ENCODE measurements around the gene TMEM59.
"Not testable (repeated sequence)": the region's sequence is repeated elsewhere in the genome, so short reads cannot be mapped to it uniquely, and the experiment has no call there.

Gene TMEM59

GRCh38 chr1:54010415-54011117 is 42.4 kb downstream of the TMEM59 start:
- Mint-ChIP-seq H3K27ac (no peak overlapping the region), H3K27me3 (peaks cover 7% of the 10 kb centered on the region), H3K4me3 (no peak overlapping the region), H3K36me3 (no peaks in the 10 kb centered on the region), H3K4me1 (ENCODE audit: low read depth) (no peaks in the 10 kb centered on the region), H3K9me3 (ENCODE audit: low read depth) (no peaks in the 10 kb centered on the region)

DNA sequence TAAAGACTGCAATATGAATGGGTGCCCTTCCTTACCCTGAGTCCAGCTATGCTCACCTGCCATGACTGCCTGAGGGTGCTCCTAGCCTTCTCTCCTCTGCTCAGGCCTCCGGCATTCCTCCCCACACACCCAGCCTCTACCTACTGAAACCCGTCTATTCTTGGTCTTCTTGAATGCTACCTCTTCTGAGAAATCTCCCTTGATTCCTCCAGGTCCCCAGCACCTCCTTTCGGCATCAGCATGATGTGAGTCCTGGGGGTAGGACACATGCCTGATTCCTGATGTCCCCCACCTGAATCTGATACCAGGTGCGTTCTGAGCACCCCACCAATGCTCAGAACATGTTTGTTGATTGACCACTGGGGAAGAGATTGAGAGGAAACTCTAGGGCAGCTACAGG is 43.6 kb downstream of the TMEM59 start:
- no peaks in the 10 kb centered on the region for H3K36me3 Mint-ChIP-seq
- H3K4me3 Mint-ChIP-seq, result no peak overlapping the region
- H3K9me3 Mint-ChIP-seq (ENCODE audit: low read depth), result no peaks in the 10 kb centered on the region
- H3K27me3 Mint-ChIP-seq, result peaks cover 7% of the 10 kb centered on the region
- no peak overlapping the region for H3K27ac Mint-ChIP-seq
- no peaks in the 10 kb centered on the region for H3K4me1 Mint-ChIP-seq (ENCODE audit: low read depth)

GRCh38 chr1:54008876-54009275 is 44.1 kb downstream of the TMEM59 start:
- no peak overlapping the region for H3K27ac Mint-ChIP-seq
- peaks cover 7% of the 10 kb centered on the region for H3K27me3 Mint-ChIP-seq
- no peaks in the 10 kb centered on the region for H3K9me3 Mint-ChIP-seq (ENCODE audit: low read depth)
- H3K4me1 Mint-ChIP-seq (ENCODE audit: low read depth), result no peaks in the 10 kb centered on the region
- H3K4me3 Mint-ChIP-seq, result no peak overlapping the region
- H3K36me3 Mint-ChIP-seq, result no peaks in the 10 kb centered on the region

DNA sequence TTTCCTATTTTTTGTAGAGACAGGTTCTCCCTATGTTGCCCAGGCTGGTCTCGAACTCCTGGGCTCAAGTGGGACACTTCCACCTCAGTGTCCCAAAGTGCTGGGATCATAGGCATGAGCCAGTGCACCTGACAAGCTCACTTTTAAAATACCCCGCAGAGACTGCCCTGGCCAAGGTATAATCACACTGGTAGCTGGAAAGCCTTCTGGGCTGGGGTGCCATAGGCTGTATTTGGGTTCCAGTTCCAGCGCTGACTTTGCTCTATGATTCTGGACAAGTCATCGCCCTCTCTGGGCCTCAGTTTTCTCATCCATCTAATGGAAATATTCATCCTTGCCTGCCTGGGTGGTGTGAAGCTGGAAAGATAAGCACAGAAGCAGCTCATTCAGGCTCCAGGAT is 45.4 kb downstream of the TMEM59 start:
- H3K9me3 Mint-ChIP-seq (ENCODE audit: low read depth), result no peaks in the 10 kb centered on the region
- H3K27me3 Mint-ChIP-seq, result peaks cover 4% of the 10 kb centered on the region
- H3K4me1 Mint-ChIP-seq (ENCODE audit: low read depth), result no peaks in the 10 kb centered on the region
- no peaks in the 10 kb centered on the region for H3K36me3 Mint-ChIP-seq
- no peak overlapping the region for H3K27ac Mint-ChIP-seq
- H3K4me3 Mint-ChIP-seq, result no peak overlapping the region

DNA sequence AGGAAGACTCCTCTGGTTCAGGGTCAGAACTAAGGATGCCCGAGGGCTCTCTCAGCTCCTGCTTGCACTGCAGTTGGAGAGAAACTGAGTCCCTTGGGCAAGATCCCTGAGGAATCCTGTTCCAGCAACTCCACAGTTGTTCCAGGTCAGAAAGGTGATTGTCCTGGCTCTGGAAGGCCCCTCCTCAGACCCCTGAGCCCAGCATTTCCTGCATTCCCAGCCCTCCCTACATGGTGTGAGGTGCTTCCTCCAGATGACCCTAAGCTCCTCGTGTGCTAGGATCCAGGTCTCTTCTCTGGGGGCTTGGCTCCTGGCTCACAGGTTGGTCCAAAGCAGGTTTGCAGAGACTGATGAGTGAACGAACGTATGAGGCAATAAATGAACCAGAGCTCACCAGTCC is 46.5 kb downstream of the TMEM59 start:
- H3K9me3 Mint-ChIP-seq (ENCODE audit: low read depth), result no peaks in the 10 kb centered on the region
- H3K27ac Mint-ChIP-seq, result no peak overlapping the region
- no peaks in the 10 kb centered on the region for H3K36me3 Mint-ChIP-seq
- H3K4me1 Mint-ChIP-seq (ENCODE audit: low read depth), result no peaks in the 10 kb centered on the region
- H3K27me3 Mint-ChIP-seq, result peaks cover 1% of the 10 kb centered on the region
- no peak overlapping the region for H3K4me3 Mint-ChIP-seq

GRCh38 chr1:54004481-54005049 is 48.4 kb downstream of the TMEM59 start:
- Mint-ChIP-seq H3K27ac (no peak overlapping the region), H3K36me3 (no peaks in the 10 kb centered on the region), H3K27me3 (no peaks in the 10 kb centered on the region), H3K9me3 (ENCODE audit: low read depth) (no peaks in the 10 kb centered on the region), H3K4me1 (ENCODE audit: low read depth) (no peaks in the 10 kb centered on the region), H3K4me3 (no peak overlapping the region)

DNA sequence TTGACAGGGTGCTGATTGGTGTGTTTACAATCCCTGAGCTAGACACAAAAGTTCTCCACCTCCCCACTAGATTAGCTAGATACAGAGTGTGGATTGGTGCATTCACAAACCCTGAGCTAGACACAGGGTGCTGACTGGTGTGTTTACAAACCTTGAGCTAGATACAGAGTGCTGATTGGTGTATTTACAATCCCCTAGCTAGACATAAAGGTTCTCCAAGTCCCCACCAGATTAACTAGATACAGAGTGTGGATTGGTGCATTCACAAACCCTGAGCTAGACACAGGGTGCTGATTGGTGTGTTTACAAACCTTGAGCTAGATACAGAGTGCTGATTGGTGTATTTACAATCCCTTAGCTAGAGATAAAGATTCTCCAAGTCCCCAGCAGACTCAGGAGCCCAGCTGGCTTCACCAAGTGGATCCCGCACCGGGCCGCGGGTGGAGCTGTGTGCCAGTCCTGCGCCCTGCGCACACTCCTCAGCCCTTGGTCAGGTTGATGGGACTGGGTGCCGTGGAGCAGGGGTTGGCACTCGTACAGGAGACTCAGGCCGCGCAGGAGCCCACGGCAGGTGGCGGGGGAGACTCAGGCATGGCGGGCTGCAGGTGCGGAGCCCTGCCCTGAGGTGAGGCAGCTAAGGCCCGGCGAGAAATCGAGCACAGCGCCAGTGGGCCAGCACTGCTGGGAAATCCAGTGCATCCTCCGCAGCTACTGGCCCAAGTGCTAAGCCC is 49.1 kb downstream of the TMEM59 start:
- not testable (repeated sequence) for H3K9me3 Mint-ChIP-seq (ENCODE audit: low read depth); H3K4me3 Mint-ChIP-seq; H3K4me1 Mint-ChIP-seq (ENCODE audit: low read depth); H3K27me3 Mint-ChIP-seq; H3K36me3 Mint-ChIP-seq; H3K27ac Mint-ChIP-seq

- Mint-ChIP-seq H3K4me1 (ENCODE audit: low read depth) (no peaks in the 10 kb centered on the region), H3K4me3 (no peak overlapping the region), H3K36me3 (no peaks in the 10 kb centered on the region), H3K27me3 (no peaks in the 10 kb centered on the region), H3K9me3 (ENCODE audit: low read depth) (no peaks in the 10 kb centered on the region), H3K27ac (no peak overlapping the region)
Measured at GRCh38 chr1:54003249-54003646, 49.8 kb downstream of the TMEM59 start.

DNA sequence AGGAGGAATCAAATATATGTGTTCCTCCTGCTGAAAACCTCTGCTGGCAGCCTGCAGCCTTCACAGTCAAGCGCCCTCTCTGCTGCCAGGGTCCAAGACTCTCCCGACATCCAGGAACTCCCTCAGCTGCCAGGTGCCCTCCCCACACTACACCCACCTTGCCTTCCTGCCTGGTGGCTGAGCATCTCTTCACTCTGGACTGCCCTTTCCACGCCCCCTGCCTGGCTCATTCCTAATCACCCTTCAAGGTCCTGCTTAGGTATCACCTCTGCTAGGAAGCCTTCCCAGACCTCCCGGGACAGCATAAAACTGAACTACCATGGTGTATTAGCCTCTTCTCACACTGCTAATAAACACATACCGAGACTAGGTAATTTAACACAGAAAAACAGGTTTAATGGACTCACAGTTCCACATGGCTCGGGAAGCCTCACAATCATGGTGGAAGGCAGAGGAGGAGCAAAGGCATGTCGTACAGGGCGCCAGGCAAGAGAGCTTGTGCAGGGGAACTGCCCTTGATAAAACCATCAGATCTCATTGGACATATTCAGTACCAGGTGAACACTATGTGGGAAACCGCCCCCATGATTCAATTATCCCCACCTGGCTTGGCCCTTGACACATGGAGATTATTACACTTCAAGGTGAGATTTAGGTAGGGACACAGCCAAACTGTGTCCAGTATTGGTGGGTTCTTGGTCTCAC is 50.3 kb downstream of the TMEM59 start:
- Mint-ChIP-seq H3K27me3 (no peaks in the 10 kb centered on the region), H3K9me3 (ENCODE audit: low read depth) (no peaks in the 10 kb centered on the region), H3K4me1 (ENCODE audit: low read depth) (no peaks in the 10 kb centered on the region), H3K27ac (no peak overlapping the region), H3K4me3 (no peak overlapping the region), H3K36me3 (no peaks in the 10 kb centered on the region)

- H3K27me3 Mint-ChIP-seq, result no peaks in the 10 kb centered on the region
- no peaks in the 10 kb centered on the region for H3K36me3 Mint-ChIP-seq
- H3K4me3 Mint-ChIP-seq, result no peak overlapping the region
- no peaks in the 10 kb centered on the region for H3K9me3 Mint-ChIP-seq (ENCODE audit: low read depth)
- H3K4me1 Mint-ChIP-seq (ENCODE audit: low read depth), result no peaks in the 10 kb centered on the region
- no peak overlapping the region for H3K27ac Mint-ChIP-seq
Measured at GRCh38 chr1:54001591-54001990, 51.4 kb downstream of the TMEM59 start.

GRCh38 chr1:53999920-54000319 is 53.1 kb downstream of the TMEM59 start:
- Mint-ChIP-seq H3K9me3 (ENCODE audit: low read depth) (no peaks in the 10 kb centered on the region), H3K27ac (no peak overlapping the region), H3K4me1 (ENCODE audit: low read depth) (no peaks in the 10 kb centered on the region), H3K27me3 (no peaks in the 10 kb centered on the region), H3K36me3 (no peaks in the 10 kb centered on the region), H3K4me3 (no peak overlapping the region)

GRCh38 chr1:53998223-53998622 is 54.8 kb downstream of the TMEM59 start:
- Mint-ChIP-seq H3K9me3 (ENCODE audit: low read depth) (no peaks in the 10 kb centered on the region), H3K27me3 (no peaks in the 10 kb centered on the region), H3K4me3 (no peak overlapping the region), H3K4me1 (ENCODE audit: low read depth) (no peaks in the 10 kb centered on the region), H3K36me3 (no peaks in the 10 kb centered on the region), H3K27ac (no peak overlapping the region)

- Mint-ChIP-seq H3K36me3 (no peaks in the 10 kb centered on the region), H3K4me3 (no peak overlapping the region), H3K27ac (no peak overlapping the region), H3K27me3 (no peaks in the 10 kb centered on the region), H3K9me3 (ENCODE audit: low read depth) (no peaks in the 10 kb centered on the region), H3K4me1 (ENCODE audit: low read depth) (no peaks in the 10 kb centered on the region)
Measured at GRCh38 chr1:53995683-53996082, 57.3 kb downstream of the TMEM59 start.

DNA sequence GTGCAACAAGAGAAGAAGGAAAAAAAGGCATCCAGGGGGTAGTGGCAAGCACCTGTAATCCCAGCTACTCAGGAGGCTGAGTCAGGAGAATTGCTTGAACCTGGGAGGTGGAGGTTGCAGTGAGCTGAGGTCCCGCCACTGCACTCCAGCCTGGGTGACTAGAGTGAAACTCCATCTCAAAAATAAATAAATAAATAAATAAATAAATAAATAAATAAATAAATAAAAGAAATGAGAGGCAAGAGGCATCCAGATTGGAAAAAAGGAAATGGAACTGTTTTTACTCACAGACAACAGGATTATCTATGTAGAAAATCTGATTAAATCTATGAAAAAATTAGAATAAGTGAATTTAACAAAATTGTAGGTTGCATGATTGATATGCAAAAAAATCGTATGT is 58.5 kb downstream of the TMEM59 start:
- not testable (repeated sequence) for H3K9me3 Mint-ChIP-seq (ENCODE audit: low read depth); H3K4me1 Mint-ChIP-seq (ENCODE audit: low read depth); H3K27me3 Mint-ChIP-seq; H3K4me3 Mint-ChIP-seq; H3K36me3 Mint-ChIP-seq; H3K27ac Mint-ChIP-seq

Data from activated naive CD8-positive, alpha-beta T cell (primary cell).